HepG2 (cell line): ENCODE data around the gene CFAP92.

Source experiments
- DNMT1 ChIP-seq: sonication (generic); formaldehyde crosslinking; IDR thresholded peaks from 2 replicates; pipeline ENCODE4 v1.5.1; 2020; ENCODE audit warnings: mild to moderate bottlenecking, missing genetic modification reagents
- POLR2AphosphoS5 ChIP-seq: IDR thresholded peaks from 2 replicates; pipeline ENCODE4 v1.6.1; 2012; ENCODE audit warnings: low read depth, low read length
- ZNF331 ChIP-seq: sonication (generic); formaldehyde crosslinking; IDR thresholded peaks from 2 replicates; pipeline ENCODE4 v1.4.0; 2020; ENCODE audit warnings: missing genetic modification reagents
- ZNF615 ChIP-seq: sonication (generic); formaldehyde crosslinking; IDR thresholded peaks from 2 replicates; pipeline ENCODE4 v1.5.0; 2020; ENCODE audit warnings: mild to moderate bottlenecking, missing genetic modification reagents, borderline replicate concordance

DNA sequence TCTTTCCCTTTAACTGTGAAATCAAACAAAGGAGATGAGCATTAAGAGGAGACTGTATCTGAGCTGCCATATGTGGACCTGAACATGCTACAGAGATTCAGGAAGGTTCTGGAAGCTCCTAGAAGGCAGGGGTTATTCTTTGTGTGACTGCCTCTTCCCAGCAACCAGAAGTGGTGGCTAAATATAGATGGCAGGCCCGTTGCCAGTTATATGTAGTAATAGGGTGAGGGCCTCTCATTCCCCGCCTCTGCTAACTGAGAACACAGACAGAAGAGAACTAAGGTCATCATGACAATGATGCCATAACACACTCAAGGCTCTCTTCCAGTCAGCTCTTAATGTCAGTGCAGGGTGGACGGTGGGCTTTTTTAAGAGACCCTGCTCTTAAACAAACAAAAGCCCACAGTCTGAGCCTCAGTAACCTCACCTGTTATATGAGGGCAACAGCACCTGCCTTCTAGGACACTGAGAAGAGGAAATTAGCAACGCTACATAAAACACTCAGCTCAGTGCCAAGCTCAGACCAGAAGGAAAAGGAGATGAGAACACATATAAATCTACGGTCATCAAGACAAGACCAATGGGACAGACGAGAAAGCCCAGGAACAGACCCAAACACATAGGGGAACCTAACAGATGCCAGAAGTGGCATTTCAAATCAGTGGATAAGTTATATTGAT is 22.3 kb downstream of the CFAP92 start:
- TF ChIP-seq ZNF615 (CRISPR knock-in tag) (no peak), DNMT1 (CRISPR knock-in tag) (no peak), ZNF331 (CRISPR knock-in tag) (no peak), POLR2AphosphoS5 (no peak)
